Measurements from ENCODE around the gene METTL2A. TPM values are rescaled to one million over a fixed set of nuclear protein-coding genes. Genes with fewer than 3 reads are reported as not detected.
"Not testable (repeated sequence)": the region's sequence is repeated elsewhere in the genome, so short reads cannot be mapped to it uniquely, and the experiment has no call there.

Gene METTL2A
- total RNA-seq, 2 experiments from 2014 or later, result 18.4 to 32.2 TPM

DNA sequence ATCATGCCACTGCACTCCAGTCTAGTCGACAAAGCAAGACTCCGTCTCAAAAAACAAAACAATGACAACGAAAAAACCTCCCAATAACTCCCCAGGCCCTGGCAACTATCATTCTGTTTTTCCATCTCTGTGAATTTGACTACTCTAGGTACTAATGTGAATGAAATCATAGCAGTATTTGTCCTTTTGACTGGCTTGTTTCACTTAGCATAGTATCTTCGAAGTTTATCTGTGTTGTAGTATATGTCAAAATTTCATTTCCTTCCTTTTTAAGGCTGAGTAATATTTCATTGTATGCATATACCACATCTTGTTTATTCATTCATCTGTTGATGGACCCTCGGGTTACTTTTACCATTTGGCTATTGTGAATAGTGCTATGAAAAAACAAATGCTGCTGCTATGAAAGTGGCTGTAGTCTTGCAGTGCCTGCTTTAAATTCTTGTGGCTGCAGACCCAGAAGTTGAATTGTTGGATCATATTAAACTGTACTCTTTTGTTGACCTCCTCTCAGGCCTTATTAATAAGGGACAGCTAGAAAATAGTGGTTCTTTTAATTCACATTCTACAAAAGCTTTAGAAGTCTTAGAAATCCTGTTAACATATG lies 69.5 kb downstream of the METTL2A start:
- H3K4me3 ChIP-seq (ENCODE audit: low read depth, low read length, poor library complexity, severe bottlenecking); H3K27ac ChIP-seq (ENCODE audit: low read depth, low read length, poor library complexity, severe bottlenecking); POLR2A ChIA-PET; H4K20me1 ChIP-seq (ENCODE audit: insufficient read depth, low read length); CTCF ChIA-PET (ENCODE audit: unreplicated experiment); H2AFZ ChIP-seq (ENCODE audit: low read length); BruUV-seq (replicated peaks); DNase-seq (ENCODE audit: low spot score); H3K4me1 ChIP-seq (ENCODE audit: insufficient read depth, low read length, poor library complexity, severe bottlenecking); H3K4me2 ChIP-seq (ENCODE audit: low read length); intact Hi-C loops (cut with micrococcal nuclease; ENCODE audit: unreplicated experiment); H3K9me2 ChIP-seq (ENCODE audit: insufficient read depth, low read length); H3K9me3 ChIP-seq (ENCODE audit: low read length): not testable (repeated sequence)
- Histone ChIP-seq H3K36me3 (ENCODE audit: insufficient read depth, low read length) (peaks cover 57% of the 10 kb centered on the region), H3K79me2 (ENCODE audit: insufficient read depth, low read depth, low read length) (peaks cover 98% of the 10 kb centered on the region)

GRCh38 chr17:62494073-62494472 lies 70.4 kb downstream of the METTL2A start:
- POLR2A ChIA-PET; intact Hi-C loops (cut with micrococcal nuclease; ENCODE audit: unreplicated experiment); H2AFZ ChIP-seq (ENCODE audit: low read length); H4K20me1 ChIP-seq (ENCODE audit: insufficient read depth, low read length); H3K27ac ChIP-seq (ENCODE audit: low read depth, low read length, poor library complexity, severe bottlenecking); H3K9me3 ChIP-seq (ENCODE audit: low read length); DNase-seq (ENCODE audit: low spot score); H3K4me2 ChIP-seq (ENCODE audit: low read length); H3K4me1 ChIP-seq (ENCODE audit: insufficient read depth, low read length, poor library complexity, severe bottlenecking); H3K9me2 ChIP-seq (ENCODE audit: insufficient read depth, low read length); BruUV-seq (replicated peaks); CTCF ChIA-PET (ENCODE audit: unreplicated experiment); H3K4me3 ChIP-seq (ENCODE audit: low read depth, low read length, poor library complexity, severe bottlenecking): not testable (repeated sequence)
- Histone ChIP-seq H3K79me2 (ENCODE audit: insufficient read depth, low read depth, low read length) (peaks cover 95% of the 10 kb centered on the region), H3K36me3 (ENCODE audit: insufficient read depth, low read length) (peaks cover 49% of the 10 kb centered on the region)

DNA sequence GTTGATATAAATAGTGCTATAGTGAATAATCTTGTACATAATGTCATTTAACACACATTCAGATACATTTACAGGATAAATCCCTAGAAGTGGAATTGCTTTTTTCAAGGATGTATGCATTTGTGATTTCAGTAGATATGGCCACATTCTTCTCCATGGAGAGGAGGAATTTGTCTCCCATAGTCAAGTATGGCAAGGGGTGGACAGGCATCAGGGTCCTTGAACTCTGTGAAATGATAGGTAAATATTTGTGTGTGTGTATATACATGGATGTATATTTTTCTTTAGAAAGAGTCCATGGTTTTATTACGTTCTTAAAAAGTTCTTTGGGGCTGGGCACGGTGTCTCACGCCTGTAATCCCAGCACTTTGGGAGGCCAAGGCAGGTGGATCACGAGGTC lies 72.6 kb downstream of the METTL2A start:
- H3K4me2 ChIP-seq (ENCODE audit: low read length); CTCF ChIA-PET (ENCODE audit: unreplicated experiment); POLR2A ChIA-PET; H3K9me2 ChIP-seq (ENCODE audit: insufficient read depth, low read length); BruUV-seq (replicated peaks); H3K4me3 ChIP-seq (ENCODE audit: low read depth, low read length, poor library complexity, severe bottlenecking); H4K20me1 ChIP-seq (ENCODE audit: insufficient read depth, low read length); intact Hi-C loops (cut with micrococcal nuclease; ENCODE audit: unreplicated experiment); H3K9me3 ChIP-seq (ENCODE audit: low read length); DNase-seq (ENCODE audit: low spot score); H2AFZ ChIP-seq (ENCODE audit: low read length); H3K4me1 ChIP-seq (ENCODE audit: insufficient read depth, low read length, poor library complexity, severe bottlenecking); H3K27ac ChIP-seq (ENCODE audit: low read depth, low read length, poor library complexity, severe bottlenecking): not testable (repeated sequence)
- peaks cover 84% of the 10 kb centered on the region for H3K79me2 ChIP-seq (ENCODE audit: insufficient read depth, low read depth, low read length)
- peaks cover 49% of the 10 kb centered on the region for H3K36me3 ChIP-seq (ENCODE audit: insufficient read depth, low read length)

GRCh38 chr17:62498796-62499195 lies 75.1 kb downstream of the METTL2A start:
- H3K4me2 ChIP-seq (ENCODE audit: low read length); H3K9me2 ChIP-seq (ENCODE audit: insufficient read depth, low read length); H2AFZ ChIP-seq (ENCODE audit: low read length); H3K4me1 ChIP-seq (ENCODE audit: insufficient read depth, low read length, poor library complexity, severe bottlenecking); H3K9me3 ChIP-seq (ENCODE audit: low read length); intact Hi-C loops (cut with micrococcal nuclease; ENCODE audit: unreplicated experiment); H4K20me1 ChIP-seq (ENCODE audit: insufficient read depth, low read length); H3K4me3 ChIP-seq (ENCODE audit: low read depth, low read length, poor library complexity, severe bottlenecking); DNase-seq (ENCODE audit: low spot score); BruUV-seq (replicated peaks); CTCF ChIA-PET (ENCODE audit: unreplicated experiment); H3K27ac ChIP-seq (ENCODE audit: low read depth, low read length, poor library complexity, severe bottlenecking): not testable (repeated sequence)
- Histone ChIP-seq H3K36me3 (ENCODE audit: insufficient read depth, low read length) (peaks cover 26% of the 10 kb centered on the region), H3K79me2 (ENCODE audit: insufficient read depth, low read depth, low read length) (peaks cover 76% of the 10 kb centered on the region)
- POLR2A ChIA-PET, result interaction anchor here (0.7 kb wide), 1 partner anchor 54 kb away, joined by 3 read pairs; no protein-coding TSS in a partner anchor

Small RNA genes within 50 kb of the gene (small RNA-seq; reads per million reads assigned to genes)
- gene RNU7-52P, result not detected

Other genes with a start within 250 kb of the METTL2A start
- gene EFCAB3, start 43.3 kb upstream of the METTL2A start, total RNA-seq (2014; rRNA removed; shearing (Covaris generic)), result not detected in 2 replicates
- gene EFCAB3, start 43.3 kb upstream of the METTL2A start, total RNA-seq (2022), result not detected in 2 replicates
- 36.6 and 46.6 TPM in 2 replicates for gene TLK2, start 54.9 kb downstream of the METTL2A start, total RNA-seq (2014; rRNA removed; shearing (Covaris generic))
- gene TLK2, start 54.9 kb downstream of the METTL2A start, total RNA-seq (2022), result 58.9 and 60.1 TPM in 2 replicates
- gene MRC2, start 203.8 kb downstream of the METTL2A start, total RNA-seq (2014; rRNA removed; shearing (Covaris generic)), result 0.05 and 0.19 TPM in 2 replicates
- gene MRC2, start 203.8 kb downstream of the METTL2A start, total RNA-seq (2022), result 0.27 TPM in 1 of 2 replicates, not detected in the other